OCI-LY7 (cell line): ENCODE measurements around the gene SNX27. TPM values are rescaled to one million over a fixed set of nuclear protein-coding genes. Genes with fewer than 3 reads are reported as not detected.

ENCODE experiments used
- BruUV-seq: library from RNA; stranded (reverse); fragments of 400-500 nt; replicated peaks from 2 replicates; lab custom pipeline; 2021; lab: Mats Ljungman, UMichigan
- CTCF ChIA-PET: fragments of 300-600 bp; sonication (Branson Sonifier 250); formaldehyde crosslinking; loops from one replicate; lab custom pipeline; 2022; ENCODE audit warnings: antibody characterized with exemption; ENCODE audit not compliant: unreplicated experiment; lab: Charles Lee
- POLR2A ChIA-PET: fragments of 300-600 bp; sonication (Branson Sonifier 250); formaldehyde crosslinking; loops from one replicate; lab custom pipeline; 2022; ENCODE audit warnings: antibody characterized with exemption; lab: Charles Lee
- DNase-seq: peaks from one replicate; pipeline ENCODE4 v3.0.0-alpha.2; 2015; ENCODE audit warnings: low spot score
- H2AFZ ChIP-seq: fragments of 200-600 bp; sonication (generic), shearing (Covaris generic); 2 replicates; pipeline ENCODE4 v1.6.1; 2014; ENCODE audit warnings: mild to moderate bottlenecking, antibody characterized with exemption, low read length, moderate library complexity
- H3K27ac ChIP-seq: fragments of 200-600 bp; sonication (generic); 2 replicates; pipeline ENCODE4 v1.5.1; 2014; ENCODE audit warnings: mixed run types, low read depth, mild to moderate bottlenecking, moderate library complexity, low read length, inconsistent platforms; ENCODE audit not compliant: poor library complexity, severe bottlenecking
- H3K36me3 ChIP-seq: fragments of 200-600 bp; sonication (generic); 2 replicates; pipeline ENCODE4 v1.6.1; 2014; ENCODE audit warnings: mild to moderate bottlenecking, antibody characterized with exemption, low read length, moderate library complexity, mixed read lengths; ENCODE audit not compliant: insufficient read depth
- H3K4me1 ChIP-seq: fragments of 200-600 bp; sonication (generic); 2 replicates; pipeline ENCODE4 v1.5.1; 2014; ENCODE audit warnings: mild to moderate bottlenecking, low read length; ENCODE audit not compliant: insufficient read depth, poor library complexity, severe bottlenecking
- H3K4me2 ChIP-seq: fragments of 200-600 bp; sonication (generic); 2 replicates; pipeline ENCODE4 v1.6.1; 2014; ENCODE audit warnings: mild to moderate bottlenecking, low read length
- H3K4me3 ChIP-seq: fragments of 200-600 bp; sonication (generic); 2 replicates; pipeline ENCODE4 v1.5.1; 2014; ENCODE audit warnings: mild to moderate bottlenecking, low read depth, low read length; ENCODE audit not compliant: poor library complexity, severe bottlenecking
- H3K79me2 ChIP-seq: fragments of 200-600 bp; sonication (generic); 2 replicates; pipeline ENCODE4 v1.6.1; 2016; ENCODE audit warnings: low read depth, mild to moderate bottlenecking, low read length, moderate library complexity, mixed read lengths; ENCODE audit not compliant: insufficient read depth
- H3K9me2 ChIP-seq: fragments of 200-600 bp; sonication (generic); 2 replicates; pipeline ENCODE4 v1.6.1; 2016; ENCODE audit warnings: mild to moderate bottlenecking, low read length, mixed read lengths; ENCODE audit not compliant: insufficient read depth
- H3K9me3 ChIP-seq: fragments of 200-600 bp; sonication (generic); 2 replicates; pipeline ENCODE4 v1.6.1; 2014; ENCODE audit warnings: mild to moderate bottlenecking, mixed run types, low read length, mixed read lengths
- H4K20me1 ChIP-seq: fragments of 200-600 bp; sonication (generic); 2 replicates; pipeline ENCODE4 v1.6.1; 2014; ENCODE audit warnings: mild to moderate bottlenecking, antibody characterized with exemption, low read length, moderate library complexity, mixed read lengths; ENCODE audit not compliant: insufficient read depth
- EZH2phosphoT487 ChIP-seq: fragments of 200-600 bp; sonication (generic); IDR thresholded peaks from 2 replicates; pipeline ENCODE4 v1.6.1; 2018; ENCODE audit warnings: low read depth, borderline replicate concordance, mild to moderate bottlenecking, mixed run types, antibody characterized with exemption, low read length, moderate library complexity, mixed read lengths
- intact Hi-C: fragments of 100-400 bp; cut with micrococcal nuclease; formaldehyde crosslinking; loops from one replicate; pipeline ENCODE4 v1.10.0; 2022; ENCODE audit not compliant: unreplicated experiment
- total RNA-seq, 2 experiments: library from RNA; depleted of rRNA in 1 of 2; stranded (reverse); fragments of >200 nt in 1 of 2; shearing (Covaris generic) in 1 of 2; gene quantifications; 2 replicates each; pipeline ENCODE4 v1.2.3, GENCODE V29; 2014 to 2022
- TF ChIP-seq, protein P1 (sequence below): fragments of 200-600 bp; sonication (generic); conservative IDR thresholded peaks from 2 replicates; pipeline ENCODE4 v1.5.1; 2014; ENCODE audit warnings: mild to moderate bottlenecking, antibody characterized with exemption, low read length, moderate library complexity, mixed read lengths

Gene SNX27
- total RNA-seq, 2 experiments from 2014 or later = 16.4 to 32.0 TPM

- H3K79me2 ChIP-seq = peaks cover 8% of the 10 kb centered on the region
- H3K9me2 ChIP-seq = no peaks in the 10 kb centered on the region
- H3K36me3 ChIP-seq = peaks cover 6% of the 10 kb centered on the region
- no peak overlapping the region for H2AFZ ChIP-seq
- DNase-seq = no peak
- no peak overlapping the region for H3K4me3 ChIP-seq
- H3K4me1 ChIP-seq = no peaks in the 10 kb centered on the region
- no peak for TF ChIP-seq EZH2phosphoT487
- TF ChIP-seq, protein P1, sequence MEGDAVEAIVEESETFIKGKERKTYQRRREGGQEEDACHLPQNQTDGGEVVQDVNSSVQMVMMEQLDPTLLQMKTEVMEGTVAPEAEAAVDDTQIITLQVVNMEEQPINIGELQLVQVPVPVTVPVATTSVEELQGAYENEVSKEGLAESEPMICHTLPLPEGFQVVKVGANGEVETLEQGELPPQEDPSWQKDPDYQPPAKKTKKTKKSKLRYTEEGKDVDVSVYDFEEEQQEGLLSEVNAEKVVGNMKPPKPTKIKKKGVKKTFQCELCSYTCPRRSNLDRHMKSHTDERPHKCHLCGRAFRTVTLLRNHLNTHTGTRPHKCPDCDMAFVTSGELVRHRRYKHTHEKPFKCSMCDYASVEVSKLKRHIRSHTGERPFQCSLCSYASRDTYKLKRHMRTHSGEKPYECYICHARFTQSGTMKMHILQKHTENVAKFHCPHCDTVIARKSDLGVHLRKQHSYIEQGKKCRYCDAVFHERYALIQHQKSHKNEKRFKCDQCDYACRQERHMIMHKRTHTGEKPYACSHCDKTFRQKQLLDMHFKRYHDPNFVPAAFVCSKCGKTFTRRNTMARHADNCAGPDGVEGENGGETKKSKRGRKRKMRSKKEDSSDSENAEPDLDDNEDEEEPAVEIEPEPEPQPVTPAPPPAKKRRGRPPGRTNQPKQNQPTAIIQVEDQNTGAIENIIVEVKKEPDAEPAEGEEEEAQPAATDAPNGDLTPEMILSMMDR = no peak
- no peak overlapping the region for H3K4me2 ChIP-seq
- no TSS peak for BruUV-seq
- POLR2A ChIA-PET = interaction anchor here (1.0 kb wide), 1 partner anchor 11 kb away, joined by 4 read pairs; no protein-coding TSS in a partner anchor
- no peaks in the 10 kb centered on the region for H3K9me3 ChIP-seq
- intact Hi-C loops = no loop called here
- no peak overlapping the region for H3K27ac ChIP-seq
- CTCF ChIA-PET = no interaction called here
- H4K20me1 ChIP-seq = no peaks in the 10 kb centered on the region; the same call in 1 of the 2 replicates
Measured at GRCh38 chr1:151621351-151621750, 9.5 kb downstream of the SNX27 start.

DNA sequence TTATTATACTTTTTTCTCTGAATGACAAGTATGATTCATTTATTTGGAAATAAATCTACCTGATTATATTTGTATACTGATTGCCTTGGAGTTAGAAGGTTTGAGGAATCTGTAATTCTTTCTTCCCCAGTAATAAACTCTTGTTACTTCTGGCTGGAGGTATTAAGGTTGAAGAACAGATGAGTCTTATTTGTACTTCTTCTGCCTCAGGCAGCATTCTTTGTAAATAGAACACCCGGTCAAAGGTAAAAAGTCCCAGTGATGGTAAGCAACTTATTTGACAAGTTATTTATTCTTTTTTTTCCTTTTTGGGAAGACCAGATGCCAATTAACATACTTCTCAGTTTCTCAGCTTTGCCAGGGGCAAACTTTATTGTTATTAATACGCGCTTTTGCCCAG lies 12.9 kb downstream of the SNX27 start:
- TF ChIP-seq EZH2phosphoT487 = no peak
- TF ChIP-seq, protein P1 = no peak
- no peak overlapping the region for H3K27ac ChIP-seq
- H3K79me2 ChIP-seq = peaks cover 8% of the 10 kb centered on the region
- peaks cover 6% of the 10 kb centered on the region for H3K36me3 ChIP-seq
- H3K4me2 ChIP-seq = no peak overlapping the region
- H4K20me1 ChIP-seq = no peaks in the 10 kb centered on the region; the same call in 1 of the 2 replicates
- H3K9me3 ChIP-seq = no peaks in the 10 kb centered on the region
- intact Hi-C loops = no loop called here
- no peaks in the 10 kb centered on the region for H3K4me1 ChIP-seq
- DNase-seq = no peak
- POLR2A ChIA-PET = interaction anchor here (1.0 kb wide), 1 partner anchor 30 kb away, joined by 4 read pairs; no protein-coding TSS in a partner anchor
- H3K9me2 ChIP-seq = no peaks in the 10 kb centered on the region
- CTCF ChIA-PET = no interaction called here
- BruUV-seq = no TSS peak
- no peak overlapping the region for H2AFZ ChIP-seq
- H3K4me3 ChIP-seq = no peak overlapping the region

DNA sequence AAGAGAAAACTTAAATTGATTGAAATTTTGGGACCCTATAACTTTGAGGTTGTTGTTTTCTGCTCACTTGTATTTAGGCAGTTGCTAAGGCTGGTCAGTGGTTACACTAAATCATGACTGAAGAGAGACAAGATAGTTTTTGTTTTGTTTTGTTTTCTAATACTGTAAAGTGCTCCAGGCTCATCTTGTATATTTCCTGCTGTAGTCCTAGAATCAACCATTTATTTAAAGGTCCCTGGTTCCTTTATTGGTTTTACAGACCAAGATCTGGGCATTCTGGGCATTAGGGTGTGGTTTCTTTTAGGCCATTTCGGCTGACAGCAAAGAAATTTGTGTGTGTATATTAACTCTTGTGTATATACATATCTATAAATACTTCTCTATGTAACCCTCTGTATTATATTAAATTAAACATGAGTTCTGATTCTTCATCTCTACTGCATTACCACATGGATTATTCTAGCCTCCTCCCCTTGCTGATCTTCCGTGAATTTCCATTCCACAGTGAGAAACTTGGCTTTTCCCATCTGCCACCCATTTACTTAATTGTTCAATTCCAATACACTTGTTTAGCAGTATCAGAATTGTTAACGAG lies 15.0 kb downstream of the SNX27 start:
- no TSS peak for BruUV-seq
- no peak for DNase-seq
- peaks cover 8% of the 10 kb centered on the region for H3K79me2 ChIP-seq
- H3K27ac ChIP-seq = no peak overlapping the region
- H3K4me2 ChIP-seq = no peak overlapping the region
- H3K36me3 ChIP-seq = peaks cover 6% of the 10 kb centered on the region
- POLR2A ChIA-PET = no interaction called here
- H3K9me2 ChIP-seq = no peaks in the 10 kb centered on the region
- CTCF ChIA-PET = no interaction called here
- no peaks in the 10 kb centered on the region for H3K9me3 ChIP-seq
- H2AFZ ChIP-seq = no peak overlapping the region
- intact Hi-C loops = no loop called here
- H4K20me1 ChIP-seq = no peaks in the 10 kb centered on the region
- H3K4me3 ChIP-seq = no peak overlapping the region
- H3K4me1 ChIP-seq = no peaks in the 10 kb centered on the region
- no peak for TF ChIP-seq EZH2phosphoT487
- TF ChIP-seq, protein P1 = no peak
